Thyroid gland (tissue), 4 donors: ENCODE data around the gene LRP1. TPM values are rescaled to one million over a fixed set of nuclear protein-coding genes. Genes with fewer than 3 reads are reported as not detected.
A peak's percentile ranks its signal among the peaks of the same experiment; 100 is the strongest.

Experiments used
- DNase-seq, 2 donors: peaks; one replicate each; pipeline ENCODE4 v3.0.0-alpha.2; 2019
- H3K27ac ChIP-seq, 3 donors: fragments of 200-600 bp; sonication (generic); 1 replicate in 2 of 3; 2 replicates in 1 of 3; pipeline ENCODE4 v1.5.1; 2016 to 2019; ENCODE audit warnings: mild to moderate bottlenecking in 1 of 3, moderate library complexity in 1 of 3
- H3K27me3 ChIP-seq: fragments of 200-600 bp; sonication (generic); one replicate; pipeline ENCODE4 v1.5.1; 2019
- H3K36me3 ChIP-seq, 2 donors: fragments of 200-600 bp; sonication (generic); one replicate each; pipeline ENCODE4 v1.5.1; 2016 to 2019
- H3K4me1 ChIP-seq, 2 donors: fragments of 200-600 bp; sonication (generic); one replicate each; pipeline ENCODE4 v1.5.1; 2017 to 2019
- H3K4me3 ChIP-seq, 3 donors: fragments of 200-600 bp; sonication (generic); replicated peaks in 1 of 3; 1 replicate in 2 of 3; 2 replicates in 1 of 3; pipeline ENCODE4 v1.5.1; 2016; ENCODE audit warnings: mild to moderate bottlenecking in 1 of 3
- H3K9me3 ChIP-seq: fragments of 200-600 bp; sonication (generic); one replicate; pipeline ENCODE4 v1.5.1; 2017
- CTCF ChIP-seq, 6 experiments: fragments of 200-600 bp in 3 of 6; fragments of 450-650 bp in 3 of 6; sonication (generic) in 3 of 6; IDR thresholded peaks; one replicate each; pipeline ENCODE4 v1.5.1; 2016 to 2019; ENCODE audit warnings: antibody characterized with exemption in 6 of 6, mild to moderate bottlenecking in 2 of 6, inconsistent platforms in 1 of 6, moderate library complexity in 1 of 6
- POLR2A ChIP-seq, 2 donors: fragments of 450-650 bp; IDR thresholded peaks; one replicate each; pipeline ENCODE4 v1.6.1; 2017; ENCODE audit warnings: antibody characterized with exemption in 2 of 2, mild to moderate bottlenecking in 2 of 2, moderate library complexity in 1 of 2
- WGBS, 2 donors: methylation state at CpG; one replicate each; pipeline ENCODE4 v1.1.5; 2017; 5-methylcytosine and 5-hydroxymethylcytosine counted together
- intact Hi-C: fragments of 100-400 bp; cut with DNase I; formaldehyde crosslinking; loops from one replicate; pipeline ENCODE4 v1.15.1; 2023
- total RNA-seq, 4 donors: library from RNA; depleted of rRNA; stranded (reverse); fragments of >200 nt; gene quantifications; one replicate each; pipeline ENCODE4 v1.2.3, GENCODE V29; 2016

LRP1 gene
- total RNA-seq, 4 donors from 2014 or later: 98.5 to 161 (median 118) TPM

GRCh38 chr12:57151741-57152630 lies 23.7 kb downstream of the LRP1 start:
- no peaks in the 10 kb centered on the region for H3K9me3 ChIP-seq
- intact Hi-C loops: no loop called here
- peak overlapping the region in 2 of 3 donors; percentile 58 to 63 for H3K27ac ChIP-seq
- TF ChIP-seq POLR2A (IDR thresholded peaks at IDR 0.05) (no peak), CTCF (IDR thresholded peaks at IDR 0.05) (no peak)
- DNase-seq: no peak
- 70 to 75% methylated on average over 16 to 17 of the region's 17 CpGs for WGBS, 2 donors
- H3K27me3 ChIP-seq: no peaks in the 10 kb centered on the region
- peaks cover 0 to 39% of the 10 kb centered on the region in 2 donors for H3K4me1 ChIP-seq
- H3K4me3 ChIP-seq: no peak overlapping the region
- H3K36me3 ChIP-seq: peaks cover 7 to 21% of the 10 kb centered on the region in 2 donors

GRCh38 chr12:57152639-57153038 lies 24.4 kb downstream of the LRP1 start:
- H3K36me3 ChIP-seq: peaks cover 7 to 21% of the 10 kb centered on the region in 2 donors
- WGBS, 2 donors: 82 to 83% methylated on average over 4 of the region's 4 CpGs
- intact Hi-C loops: no loop called here
- H3K27me3 ChIP-seq: no peaks in the 10 kb centered on the region
- no peaks in the 10 kb centered on the region for H3K9me3 ChIP-seq
- H3K4me3 ChIP-seq: no peak overlapping the region
- peak overlapping the region; percentile 37 to 63 (median 58) for H3K27ac ChIP-seq
- H3K4me1 ChIP-seq: peaks cover 0 to 33% of the 10 kb centered on the region in 2 donors
- no peak for TF ChIP-seq CTCF (IDR thresholded peaks at IDR 0.05)
- no peak for TF ChIP-seq POLR2A (IDR thresholded peaks at IDR 0.05)
- no peak for DNase-seq

GRCh38 chr12:57153415-57153997 lies 25.2 kb downstream of the LRP1 start:
- TF ChIP-seq POLR2A (IDR thresholded peaks at IDR 0.05) (no peak), CTCF (IDR thresholded peaks at IDR 0.05) (no peak)
- Histone ChIP-seq H3K27ac (peak overlapping the region; percentile 37 to 63 (median 46)), H3K9me3 (no peaks in the 10 kb centered on the region), H3K36me3 (peaks cover 7 to 21% of the 10 kb centered on the region in 2 donors), H3K4me1 (peaks cover 0 to 30% of the 10 kb centered on the region in 2 donors), H3K27me3 (no peaks in the 10 kb centered on the region), H3K4me3 (no peak overlapping the region)
- 81 to 87% methylated on average over 1 of the region's 1 CpG for WGBS, 2 donors
- intact Hi-C loops: no loop called here
- no peak for DNase-seq

GRCh38 chr12:57154076-57154475 lies 25.8 kb downstream of the LRP1 start:
- no peak for TF ChIP-seq POLR2A (IDR thresholded peaks at IDR 0.05)
- no peak for TF ChIP-seq CTCF (IDR thresholded peaks at IDR 0.05)
- no peaks in the 10 kb centered on the region for H3K9me3 ChIP-seq
- H3K27me3 ChIP-seq: no peaks in the 10 kb centered on the region
- intact Hi-C loops: no loop called here
- H3K27ac ChIP-seq: no peak overlapping the region
- peaks cover 0 to 28% of the 10 kb centered on the region in 2 donors for H3K4me1 ChIP-seq
- peaks cover 7 to 21% of the 10 kb centered on the region in 2 donors for H3K36me3 ChIP-seq
- 97 to 100% methylated on average over 6 of the region's 6 CpGs for WGBS, 2 donors
- no peak for DNase-seq
- no peak overlapping the region for H3K4me3 ChIP-seq
